ENCODE results near the gene STAP2.

The STAP2 gene

GRCh38 chr19:4327252-4327876 is 11.3 kb downstream of the STAP2 start:
- peak in 1 of 2 donors; percentile 54 for DNase-seq (ENCODE audit: low read depth in 2 of 2)

- DNase-seq (ENCODE audit: low read depth in 2 of 2) = no peak
Observed at GRCh38 chr19:4326837-4327251, 11.8 kb downstream of the STAP2 start.

- no peak for DNase-seq (ENCODE audit: low read depth in 2 of 2)
Observed at GRCh38 chr19:4326215-4326836, 12.3 kb downstream of the STAP2 start.

- no peak for DNase-seq (ENCODE audit: low read depth in 2 of 2)
Observed at GRCh38 chr19:4324228-4324627, 14.4 kb downstream of the STAP2 start.

GRCh38 chr19:4323692-4324091 is 14.9 kb downstream of the STAP2 start:
- no peak for DNase-seq (ENCODE audit: low read depth in 2 of 2)

- no peak for DNase-seq (ENCODE audit: low read depth in 2 of 2)
Observed at GRCh38 chr19:4322942-4323665, 15.5 kb downstream of the STAP2 start.

GRCh38 chr19:4320419-4320818 is 18.2 kb downstream of the STAP2 start:
- DNase-seq (ENCODE audit: low read depth in 2 of 2) = no peak

GRCh38 chr19:4319067-4319718 is 19.4 kb downstream of the STAP2 start:
- DNase-seq (ENCODE audit: low read depth in 2 of 2) = no peak

GRCh38 chr19:4318460-4318859 is 20.2 kb downstream of the STAP2 start:
- DNase-seq (ENCODE audit: low read depth in 2 of 2) = no peak

- no peak for DNase-seq (ENCODE audit: low read depth in 2 of 2)
Observed at GRCh38 chr19:4316956-4317355, 21.7 kb downstream of the STAP2 start.

- DNase-seq (ENCODE audit: low read depth in 2 of 2) = no peak
Observed at GRCh38 chr19:4313847-4314490, 24.7 kb downstream of the STAP2 start.

- no peak for DNase-seq (ENCODE audit: low read depth in 2 of 2)
Observed at GRCh38 chr19:4310247-4311121, 28.1 kb downstream of the STAP2 start.

- DNase-seq (ENCODE audit: low read depth in 2 of 2) = no peak
Observed at GRCh38 chr19:4305659-4306058, 33.0 kb downstream of the STAP2 start.

GRCh38 chr19:4305257-4305612 is 33.4 kb downstream of the STAP2 start:
- no peak for DNase-seq (ENCODE audit: low read depth in 2 of 2)

GRCh38 chr19:4304538-4305256 is 33.9 kb downstream of the STAP2 start, which contains the start of gene FSD1:
Gene FSD1 (plus strand): TSS chr19:4304598. CDS start chr19:4304747, 149 bp downstream.
- peak in 1 of 2 donors; percentile 33 for DNase-seq (ENCODE audit: low read depth in 2 of 2)

GRCh38 chr19:4303819-4304537 is 34.6 kb downstream of the STAP2 start:
- no peak for DNase-seq (ENCODE audit: low read depth in 2 of 2)

GRCh38 chr19:4302243-4302640 is 36.4 kb downstream of the STAP2 start, which contains the start of gene TMIGD2:
Gene TMIGD2 (minus strand): TSS chr19:4302389. CDS start chr19:4302385, 4 bp downstream.
- no peak for DNase-seq (ENCODE audit: low read depth in 2 of 2)

GRCh38 chr19:4301590-4302242 is 36.9 kb downstream of the STAP2 start:
- no peak for DNase-seq (ENCODE audit: low read depth in 2 of 2)

GRCh38 chr19:4300589-4300988 is 38.0 kb downstream of the STAP2 start:
- no peak for DNase-seq (ENCODE audit: low read depth in 2 of 2)

All from stimulated activated CD8-positive, alpha-beta memory T cell treated with anti-CD3 and anti-CD28 coated beads, Interleukin-7, amount 100 ng/mL, for 1 hour (primary cell).